NT2/D1 (cell line): ENCODE measurements around the gene MUC5B.

Source experiments
- SUZ12 ChIP-seq: IDR thresholded peaks from 2 replicates; pipeline ENCODE4 v1.6.1; 2011; ENCODE audit not compliant: insufficient read length, insufficient read depth; ENCODE audit errors: extremely low read depth
- YY1 ChIP-seq: IDR thresholded peaks from 2 replicates; pipeline ENCODE4 v1.6.1; 2011; ENCODE audit not compliant: insufficient read length, insufficient read depth
- ZNF274 ChIP-seq: IDR thresholded peaks from 2 replicates; pipeline ENCODE4 v1.6.1; 2011; ENCODE audit warnings: mild to moderate bottlenecking, low read depth, low read length

- TF ChIP-seq SUZ12: no peak
- no peak for TF ChIP-seq YY1
- TF ChIP-seq ZNF274: no peak
Observed at GRCh38 chr11:1218788-1219445, 3.9 kb upstream of the MUC5B start.
